Progenitor cell of endocrine pancreas (in vitro differentiated cells): ENCODE measurements around the gene NAA40. TPM values are rescaled to one million over a fixed set of nuclear protein-coding genes. Genes with fewer than 3 reads are reported as not detected.

Experiments
- DNase-seq: peaks from one replicate; pipeline ENCODE4 v3.0.0; 2021; ENCODE audit warnings: low spot score; ENCODE audit not compliant: unreplicated experiment
- H3K27ac Mint-ChIP-seq: 2 replicates; pipeline ENCODE4 v1.8.0; 2021; ENCODE audit warnings: mild to moderate bottlenecking, moderate library complexity, mixed read lengths
- H3K27me3 Mint-ChIP-seq: 2 replicates; pipeline ENCODE4 v1.8.0; 2021; ENCODE audit warnings: mixed read lengths
- H3K36me3 Mint-ChIP-seq: 2 replicates; pipeline ENCODE4 v1.8.0; 2022; ENCODE audit warnings: mixed read lengths; ENCODE audit not compliant: insufficient read depth
- H3K4me1 Mint-ChIP-seq: 2 replicates; pipeline ENCODE4 v1.8.0; 2021; ENCODE audit warnings: low read depth, mixed read lengths
- H3K4me3 Mint-ChIP-seq: 2 replicates; pipeline ENCODE4 v1.8.0; 2021; ENCODE audit warnings: low read depth, mild to moderate bottlenecking, moderate library complexity, mixed read lengths
- H3K9me3 Mint-ChIP-seq: 2 replicates; pipeline ENCODE4 v1.8.0; 2021; ENCODE audit warnings: low read depth, mixed read lengths
- total RNA-seq: library from RNA; stranded (reverse); gene quantifications from 2 replicates; pipeline ENCODE4 v1.2.1, GENCODE V29; 2021
- TF ChIP-seq, protein P1 (sequence below): fragments of 200-600 bp; sonication (generic); IDR thresholded peaks from one replicate; pipeline ENCODE4 v1.5.0; 2021; ENCODE audit warnings: antibody characterized with exemption, mild to moderate bottlenecking; ENCODE audit not compliant: unreplicated experiment

Gene NAA40
- total RNA-seq, 1 donor from 2014 or later, result 60.6 TPM

DNA sequence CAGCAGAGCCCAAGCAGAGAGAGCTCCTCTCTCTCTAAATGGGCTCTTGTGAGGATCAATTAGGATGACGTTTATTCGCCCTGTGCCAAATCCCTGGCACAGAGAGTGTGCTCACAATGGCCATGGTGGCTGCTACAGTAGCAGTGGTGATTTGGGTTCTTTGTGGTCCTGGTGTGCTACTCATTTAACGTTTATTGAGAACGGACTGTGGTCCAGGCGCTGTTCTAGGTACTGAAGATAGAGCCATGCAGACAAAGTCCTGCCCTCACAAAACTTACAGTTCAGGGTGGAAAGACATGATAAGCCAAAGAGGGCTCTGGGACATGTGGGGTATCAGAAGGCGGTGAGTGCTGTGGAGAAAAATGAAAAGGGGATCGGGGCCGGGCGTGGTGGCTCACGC lies 52.8 kb downstream of the NAA40 start:
- H3K36me3 Mint-ChIP-seq, result peaks cover 30% of the 10 kb centered on the region

DNA sequence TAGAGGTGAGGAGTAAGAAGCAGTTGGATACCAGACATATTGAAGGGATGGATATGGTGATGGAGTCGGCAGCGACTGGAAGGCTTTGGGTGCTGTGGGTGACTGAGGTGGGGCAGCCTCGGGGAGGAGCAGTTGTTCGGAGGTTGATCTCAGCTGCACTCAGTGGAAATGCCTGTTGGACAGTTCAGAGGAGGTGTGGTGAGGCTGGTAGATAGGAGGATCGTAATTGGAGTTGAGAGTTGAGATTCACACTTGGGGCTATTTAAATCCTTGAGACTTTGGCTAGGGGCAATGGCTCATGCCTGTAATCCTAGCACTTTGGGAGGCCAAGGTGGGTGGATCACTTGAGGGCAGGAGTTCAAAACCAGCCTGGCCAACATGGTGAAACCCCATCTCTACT lies 54.3 kb downstream of the NAA40 start:
- TF ChIP-seq, protein P1, sequence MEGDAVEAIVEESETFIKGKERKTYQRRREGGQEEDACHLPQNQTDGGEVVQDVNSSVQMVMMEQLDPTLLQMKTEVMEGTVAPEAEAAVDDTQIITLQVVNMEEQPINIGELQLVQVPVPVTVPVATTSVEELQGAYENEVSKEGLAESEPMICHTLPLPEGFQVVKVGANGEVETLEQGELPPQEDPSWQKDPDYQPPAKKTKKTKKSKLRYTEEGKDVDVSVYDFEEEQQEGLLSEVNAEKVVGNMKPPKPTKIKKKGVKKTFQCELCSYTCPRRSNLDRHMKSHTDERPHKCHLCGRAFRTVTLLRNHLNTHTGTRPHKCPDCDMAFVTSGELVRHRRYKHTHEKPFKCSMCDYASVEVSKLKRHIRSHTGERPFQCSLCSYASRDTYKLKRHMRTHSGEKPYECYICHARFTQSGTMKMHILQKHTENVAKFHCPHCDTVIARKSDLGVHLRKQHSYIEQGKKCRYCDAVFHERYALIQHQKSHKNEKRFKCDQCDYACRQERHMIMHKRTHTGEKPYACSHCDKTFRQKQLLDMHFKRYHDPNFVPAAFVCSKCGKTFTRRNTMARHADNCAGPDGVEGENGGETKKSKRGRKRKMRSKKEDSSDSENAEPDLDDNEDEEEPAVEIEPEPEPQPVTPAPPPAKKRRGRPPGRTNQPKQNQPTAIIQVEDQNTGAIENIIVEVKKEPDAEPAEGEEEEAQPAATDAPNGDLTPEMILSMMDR, result no peak
- H3K9me3 Mint-ChIP-seq, result no peaks in the 10 kb centered on the region
- H3K4me3 Mint-ChIP-seq, result no peak overlapping the region
- H3K27me3 Mint-ChIP-seq, result peaks cover under 1% of the 10 kb centered on the region
- H3K4me1 Mint-ChIP-seq, result no peaks in the 10 kb centered on the region
- H3K36me3 Mint-ChIP-seq, result peaks cover 39% of the 10 kb centered on the region
- no peak overlapping the region for H3K27ac Mint-ChIP-seq
- no peak for DNase-seq

More for the DNA sequence above, 52.8 kb downstream of the NAA40 start:
- Mint-ChIP-seq H3K27ac (no peak overlapping the region), H3K9me3 (no peaks in the 10 kb centered on the region), H3K4me1 (peaks cover 8% of the 10 kb centered on the region), H3K27me3 (no peaks in the 10 kb centered on the region), H3K4me3 (no peak overlapping the region)
- DNase-seq, result no peak
- TF ChIP-seq, protein P1, result no peak

DNA sequence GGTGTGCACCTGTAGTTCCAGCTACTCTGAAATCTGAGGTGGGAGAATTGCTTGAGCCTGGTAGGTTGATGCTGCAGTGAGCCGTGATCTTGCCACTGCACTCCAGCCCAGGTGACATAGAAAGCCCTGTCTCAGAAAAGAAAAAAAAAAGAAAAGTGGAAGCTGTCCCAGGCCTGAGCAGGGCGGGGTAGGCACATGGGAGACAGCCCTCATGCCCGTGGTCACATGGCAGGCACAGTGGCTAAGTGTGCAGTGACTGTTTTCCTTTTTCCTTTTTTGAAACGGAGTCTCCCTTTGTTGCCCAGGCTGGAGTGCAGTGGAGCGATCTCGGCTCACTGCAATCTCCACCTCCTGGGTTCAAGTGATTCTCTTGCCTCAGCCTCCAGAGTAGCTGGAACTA lies 55.2 kb downstream of the NAA40 start:
- H3K9me3 Mint-ChIP-seq, result no peaks in the 10 kb centered on the region
- TF ChIP-seq, protein P1, result no peak
- no peak overlapping the region for H3K4me3 Mint-ChIP-seq
- H3K27me3 Mint-ChIP-seq, result peaks cover 4% of the 10 kb centered on the region
- peaks cover 1% of the 10 kb centered on the region for H3K4me1 Mint-ChIP-seq
- no peak overlapping the region for H3K27ac Mint-ChIP-seq
- no peak for DNase-seq
- peaks cover 37% of the 10 kb centered on the region for H3K36me3 Mint-ChIP-seq

DNA sequence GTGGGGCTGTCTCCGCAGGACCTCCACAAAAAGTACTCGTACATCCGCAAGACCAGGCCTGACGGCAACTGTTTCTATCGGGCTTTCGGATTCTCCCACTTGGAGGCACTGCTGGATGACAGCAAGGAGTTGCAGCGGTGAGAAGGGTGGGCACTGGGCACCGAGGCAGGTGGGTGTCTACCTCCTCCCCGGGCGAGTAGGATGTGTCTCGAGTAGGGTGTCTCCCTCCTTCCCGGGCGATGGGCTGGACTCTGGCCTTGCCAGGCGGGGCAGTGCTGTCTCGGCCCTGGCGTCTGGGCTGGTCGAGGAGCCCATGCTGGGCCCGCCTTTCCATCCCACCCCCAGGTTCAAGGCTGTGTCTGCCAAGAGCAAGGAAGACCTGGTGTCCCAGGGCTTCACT lies 57.7 kb downstream of the NAA40 start:
- peaks cover 1% of the 10 kb centered on the region for H3K4me1 Mint-ChIP-seq
- TF ChIP-seq, protein P1, result no peak
- no peaks in the 10 kb centered on the region for H3K9me3 Mint-ChIP-seq
- no peak overlapping the region for H3K4me3 Mint-ChIP-seq
- H3K27me3 Mint-ChIP-seq, result peaks cover 10% of the 10 kb centered on the region
- H3K36me3 Mint-ChIP-seq, result peaks cover 27% of the 10 kb centered on the region
- peak; percentile 10 for DNase-seq
- H3K27ac Mint-ChIP-seq, result no peak overlapping the region

DNA sequence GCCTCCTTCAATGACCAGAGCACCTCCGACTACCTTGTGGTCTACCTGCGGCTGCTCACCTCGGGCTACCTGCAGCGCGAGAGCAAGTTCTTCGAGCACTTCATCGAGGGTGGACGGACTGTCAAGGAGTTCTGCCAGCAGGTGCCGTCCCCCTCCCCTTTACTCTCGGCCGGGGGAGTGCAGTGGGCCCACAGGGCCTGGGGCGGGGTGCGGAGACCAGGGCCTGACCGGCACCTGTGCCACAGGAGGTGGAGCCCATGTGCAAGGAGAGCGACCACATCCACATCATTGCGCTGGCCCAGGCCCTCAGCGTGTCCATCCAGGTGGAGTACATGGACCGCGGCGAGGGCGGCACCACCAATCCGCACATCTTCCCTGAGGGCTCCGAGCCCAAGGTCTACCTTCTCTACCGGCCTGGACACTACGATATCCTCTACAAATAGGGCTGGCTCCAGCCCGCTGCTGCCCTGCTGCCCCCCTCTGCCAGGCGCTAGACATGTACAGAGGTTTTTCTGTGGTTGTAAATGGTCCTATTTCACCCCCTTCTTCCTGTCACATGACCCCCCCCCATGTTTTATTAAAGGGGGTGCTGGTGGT lies 58.4 kb downstream of the NAA40 start:
- H3K36me3 Mint-ChIP-seq, result peaks cover 23% of the 10 kb centered on the region

More for the DNA sequence above, 58.4 kb downstream of the NAA40 start:
- DNase-seq, result no peak
- Mint-ChIP-seq H3K27ac (no peak overlapping the region), H3K9me3 (no peaks in the 10 kb centered on the region), H3K27me3 (peaks cover 16% of the 10 kb centered on the region), H3K4me1 (peaks cover 1% of the 10 kb centered on the region), H3K4me3 (no peak overlapping the region)
- TF ChIP-seq, protein P1, result no peak
